ENCODE measurements around the gene VSIR. TPM values are rescaled to one million over a fixed set of nuclear protein-coding genes. Genes with fewer than 3 reads are reported as not detected.

Gene VSIR
- total RNA-seq, 1 donor from 2014 or later, result 6.4 TPM

Other genes starting within 250 kb of the VSIR start
- gene C10orf105, start 53.7 kb downstream of the VSIR start, total RNA-seq, result not detected in 2 replicates
- gene PSAP, start 77.7 kb upstream of the VSIR start, total RNA-seq, result 664 and 790 TPM in 2 replicates
- gene CHST3, start 190.9 kb upstream of the VSIR start, total RNA-seq, result 12.9 and 16.7 TPM in 2 replicates